ENCODE results near the gene TNKS1BP1.
"Not testable (repeated sequence)": the region's sequence is repeated elsewhere in the genome, so short reads cannot be mapped to it uniquely, and the experiment has no call there.

Gene TNKS1BP1

DNA sequence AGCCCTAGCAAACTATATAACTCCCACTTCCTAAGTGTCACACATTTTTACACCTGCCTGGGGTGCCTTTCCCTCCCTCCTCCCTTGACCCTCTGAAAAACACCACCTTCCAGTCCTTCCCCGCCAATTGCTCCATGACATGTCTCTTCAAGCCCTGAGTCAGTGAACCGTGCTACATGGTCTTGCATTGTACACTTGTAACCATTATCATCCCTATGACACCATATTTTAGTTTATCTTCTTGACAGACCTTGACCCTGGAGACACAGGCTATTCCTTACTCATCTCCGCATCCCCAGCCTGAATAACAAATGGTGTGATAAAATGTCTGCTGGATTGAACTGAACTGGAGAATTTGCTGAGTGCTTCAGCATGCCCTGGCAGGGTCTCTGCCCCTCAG lies 36.9 kb downstream of the TNKS1BP1 start:
- no peak for DNase-seq (ENCODE audit: low read depth)

DNA sequence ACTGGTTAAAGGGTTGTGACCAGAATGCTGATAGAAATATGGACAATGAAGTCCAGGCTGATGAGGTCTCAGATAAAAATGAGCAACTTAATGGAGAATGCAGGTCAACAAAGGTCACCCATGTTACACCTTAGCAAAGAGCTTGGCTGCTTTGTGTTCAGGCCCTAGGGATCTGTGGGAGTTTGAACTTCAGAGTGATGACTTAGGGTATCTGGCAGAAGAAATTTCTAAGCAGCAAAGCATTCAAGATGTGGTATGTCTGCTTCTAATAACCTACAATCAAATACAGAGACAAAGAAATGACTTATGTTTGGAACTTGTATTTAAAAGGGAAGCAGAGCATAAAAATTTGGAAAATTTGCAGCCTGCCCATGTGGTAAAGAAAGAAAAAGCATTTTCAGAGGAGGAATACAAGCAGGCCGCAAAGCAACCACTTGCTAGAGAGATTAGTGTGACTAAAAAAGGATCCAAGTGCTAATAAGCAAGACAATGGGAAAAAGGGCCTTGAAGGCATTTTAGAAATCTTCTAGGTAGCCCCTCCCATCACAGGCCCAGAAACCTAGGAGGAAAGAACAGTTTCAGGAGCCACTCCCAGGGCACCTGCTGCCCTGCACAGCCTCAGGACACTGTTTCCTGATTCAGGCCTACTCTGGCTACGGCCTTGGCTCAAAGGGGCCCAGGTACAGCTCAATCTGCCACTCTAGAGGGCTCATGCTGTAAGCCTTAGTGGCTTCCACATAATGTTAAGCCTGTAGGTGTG lies 41.3 kb downstream of the TNKS1BP1 start:
- DNase-seq (ENCODE audit: low read depth): no peak

DNA sequence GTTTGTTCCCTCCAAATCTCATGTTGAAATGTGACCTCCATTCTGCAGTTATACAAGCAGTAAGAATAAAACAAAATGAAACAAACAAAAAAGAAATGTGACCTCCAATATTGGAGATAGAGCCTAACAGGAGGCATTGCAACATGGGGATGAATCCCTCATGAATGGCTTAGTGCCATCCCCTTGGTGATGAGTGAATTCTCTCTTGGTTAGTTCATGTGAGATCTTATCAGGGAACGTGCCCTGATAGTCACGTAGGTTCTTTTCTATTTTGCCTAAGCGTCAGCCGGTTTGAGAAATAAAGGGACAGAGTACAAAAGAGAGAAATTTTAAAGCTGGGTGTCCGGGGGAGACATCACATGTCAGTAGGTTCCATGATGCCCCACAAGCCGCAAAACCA lies 43.2 kb downstream of the TNKS1BP1 start:
- DNase-seq (ENCODE audit: low read depth): not testable (repeated sequence)

DNA sequence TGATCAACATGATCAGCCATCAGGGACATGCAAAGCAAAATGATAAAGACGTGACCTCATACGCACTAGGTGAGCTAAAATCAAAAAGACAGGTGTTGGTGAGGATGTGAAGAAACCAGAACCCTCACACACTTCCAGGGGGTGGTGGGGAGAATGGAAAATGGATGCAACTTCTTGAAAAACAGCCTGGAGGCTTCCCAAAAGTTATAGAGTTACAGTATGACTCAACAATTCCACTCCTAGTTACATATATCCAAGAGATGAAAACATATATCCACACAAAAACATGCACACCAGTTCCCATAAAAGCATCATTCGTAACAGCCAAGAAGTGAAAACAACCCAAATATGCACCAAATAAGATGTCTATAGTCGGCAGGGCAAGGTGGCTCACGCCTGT lies 45.6 kb downstream of the TNKS1BP1 start:
- no peak for DNase-seq (ENCODE audit: low read depth)

DNA sequence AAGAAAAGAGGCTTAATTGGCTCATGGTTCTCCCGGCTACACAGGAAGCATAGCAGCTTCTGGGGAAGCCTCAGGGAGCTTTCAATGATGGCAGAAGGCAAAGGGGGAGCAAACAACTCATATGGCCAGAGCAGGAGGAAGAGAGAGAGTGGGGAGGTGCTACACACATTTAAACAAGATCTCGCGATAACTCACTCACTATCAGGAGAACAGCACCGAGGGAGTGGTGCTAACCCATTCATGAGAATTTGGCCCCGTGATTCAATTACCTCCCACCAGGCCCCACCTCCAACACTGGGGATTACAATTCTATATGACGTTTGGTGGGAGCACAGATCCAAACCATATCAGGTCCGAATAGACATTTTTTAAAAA lies 46.0 kb downstream of the TNKS1BP1 start:
- DNase-seq (ENCODE audit: low read depth): no peak

DNA sequence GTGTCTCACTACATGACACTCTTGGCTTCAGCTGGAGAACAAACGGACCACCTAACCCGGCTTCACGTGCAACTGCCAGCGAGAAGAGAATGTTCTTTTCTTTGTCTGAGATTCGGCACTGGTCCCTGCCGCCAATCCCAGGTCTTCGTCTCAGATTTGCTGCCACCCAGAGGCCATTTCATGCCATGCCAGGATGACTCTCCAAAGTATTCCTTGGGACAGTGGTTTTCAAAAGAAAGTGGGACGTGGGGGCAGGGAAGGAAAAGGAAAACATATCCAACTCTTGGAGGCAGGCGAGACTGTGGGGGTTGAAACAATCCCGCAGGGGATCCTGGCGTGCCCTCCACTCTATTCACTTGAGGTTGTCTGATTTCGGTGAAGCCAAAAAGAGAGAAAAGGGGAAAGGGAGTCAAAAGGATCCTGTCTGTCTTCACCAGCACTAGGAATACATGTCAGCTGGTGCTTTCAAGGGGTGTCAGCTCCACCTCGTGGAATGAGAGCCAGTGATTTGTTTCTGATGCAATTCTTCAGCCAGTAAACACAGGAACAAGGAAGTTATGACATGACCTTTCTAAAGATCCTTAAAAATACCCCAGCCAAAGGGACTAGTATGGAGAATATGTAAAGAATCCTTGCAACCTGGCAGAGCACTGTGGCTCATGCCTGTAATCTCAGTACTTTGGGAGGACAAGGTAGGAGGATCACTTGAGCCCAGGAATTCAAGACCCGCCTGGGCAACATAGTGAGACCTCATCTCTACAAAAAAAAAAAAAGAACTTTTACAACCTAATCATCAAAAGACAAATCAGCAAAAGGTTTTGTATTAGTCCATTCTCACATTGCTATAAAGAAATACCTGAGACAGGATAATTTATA lies 46.7 kb downstream of the TNKS1BP1 start:
- no peak for DNase-seq (ENCODE audit: low read depth)

DNA sequence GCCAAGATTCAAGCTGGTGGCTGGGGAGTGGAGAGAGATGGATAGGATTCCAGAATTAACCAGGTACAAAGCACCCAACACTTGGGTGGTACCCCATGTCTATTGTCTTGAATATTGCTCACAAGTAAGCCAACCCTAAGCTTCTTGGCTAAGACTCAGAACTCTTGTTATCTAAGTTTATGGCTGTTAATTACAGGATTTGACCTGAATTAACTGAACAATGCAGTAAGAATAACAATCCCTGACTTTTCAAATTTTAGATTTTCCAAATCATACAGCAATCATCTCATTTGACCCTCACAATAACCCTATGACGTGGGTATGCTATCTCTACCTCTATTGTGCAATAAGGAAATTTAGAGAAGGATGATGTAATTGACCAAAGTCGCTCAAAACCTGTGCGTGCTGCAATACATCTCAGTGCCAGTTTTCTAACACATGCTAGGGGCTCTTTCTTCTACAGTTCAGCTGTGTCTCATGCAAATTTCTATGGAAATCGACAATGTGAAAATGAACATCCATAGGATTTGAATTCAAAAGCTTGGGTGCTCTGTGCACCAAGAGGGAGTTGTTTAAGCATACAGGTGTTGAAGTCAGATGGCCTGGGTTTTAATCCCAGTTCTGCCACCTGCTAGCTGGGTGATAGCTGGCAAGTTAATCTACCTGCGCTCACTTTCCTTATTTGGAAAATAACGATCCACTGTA lies 47.6 kb downstream of the TNKS1BP1 start:
- DNase-seq (ENCODE audit: low read depth): no peak

DNA sequence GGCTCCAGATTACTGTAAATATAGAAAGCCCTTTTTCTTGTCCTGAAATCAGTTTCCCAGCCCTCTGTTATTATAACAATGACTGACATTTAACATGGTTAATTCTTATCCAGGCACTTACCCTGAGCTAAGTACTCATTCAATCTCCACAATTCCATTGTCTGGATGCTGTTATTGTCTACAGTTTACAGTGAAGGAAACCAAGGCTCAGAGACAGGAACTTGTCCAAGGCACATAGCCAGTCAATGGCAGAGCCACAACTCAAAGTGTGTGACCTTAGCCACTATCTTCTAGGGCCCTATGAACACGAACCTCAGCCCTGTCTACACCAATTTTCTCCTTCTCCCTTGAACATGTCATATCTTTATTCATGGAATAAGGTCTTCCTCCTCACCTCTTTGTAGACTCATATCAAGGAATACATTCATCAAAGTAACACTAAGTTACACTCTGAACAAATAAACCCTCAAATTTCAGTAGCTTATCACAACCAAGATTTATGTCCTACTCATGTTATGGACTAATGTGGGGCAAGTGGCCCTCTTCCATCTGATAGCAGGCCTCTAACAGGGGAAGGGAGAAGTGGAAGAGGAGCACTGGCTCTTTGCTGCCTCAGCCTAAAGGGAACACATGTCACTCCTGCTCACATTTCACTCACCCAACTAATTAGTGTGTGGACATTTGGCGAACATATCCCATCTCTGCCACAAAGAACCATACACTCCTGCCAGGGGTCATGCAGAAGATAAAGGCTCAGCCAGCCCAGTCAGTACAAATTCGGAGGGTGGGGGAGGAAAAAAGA lies 48.4 kb downstream of the TNKS1BP1 start:
- no peak for DNase-seq (ENCODE audit: low read depth)

DNA sequence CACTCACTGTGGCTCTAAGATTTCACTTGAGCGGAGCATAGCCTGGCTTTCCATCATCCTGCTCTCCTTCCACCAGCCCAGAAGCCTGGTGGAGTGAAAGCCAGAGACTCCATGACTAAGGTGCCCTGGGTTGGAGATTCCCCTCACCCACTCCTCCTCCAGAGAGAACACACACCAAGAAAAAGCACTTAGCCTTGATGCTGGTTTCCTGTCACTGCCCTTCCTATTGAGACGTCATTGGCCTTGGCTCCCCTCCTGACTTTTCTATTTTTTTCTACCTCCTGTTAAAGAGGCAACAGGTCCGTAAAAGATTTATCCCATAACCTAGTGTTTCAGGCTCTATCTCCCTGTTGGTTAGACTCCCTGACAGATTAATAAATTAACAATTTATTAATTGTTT lies 49.2 kb downstream of the TNKS1BP1 start:
- no peak for DNase-seq (ENCODE audit: low read depth)

DNA sequence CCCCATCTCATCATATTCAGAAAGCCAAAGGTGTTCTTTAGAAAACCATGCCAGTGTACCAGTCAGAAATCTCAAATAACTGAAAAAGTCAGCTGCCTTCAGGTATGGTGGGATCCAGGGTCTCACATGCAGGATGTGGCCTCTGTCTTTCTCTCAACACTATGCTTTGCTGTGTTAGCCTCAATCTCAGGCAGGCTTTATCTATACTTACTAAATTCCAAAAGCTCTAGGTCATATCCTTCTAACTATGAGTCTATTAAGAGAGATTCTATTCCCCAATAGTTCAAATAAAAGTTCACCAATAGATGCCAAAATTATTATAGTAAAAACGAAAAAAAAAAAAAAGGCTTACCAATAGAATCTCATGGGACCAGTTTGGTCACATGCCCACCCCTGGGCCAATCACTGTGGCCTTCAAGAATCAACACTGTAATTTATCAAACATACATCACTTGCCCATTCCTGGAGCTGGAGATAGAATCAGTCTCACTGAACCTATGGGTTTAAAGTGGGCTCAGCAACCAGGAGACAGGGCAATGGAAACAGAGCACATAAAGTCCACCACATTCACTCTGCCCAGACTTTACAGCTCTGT lies 49.8 kb downstream of the TNKS1BP1 start:
- no peak for DNase-seq (ENCODE audit: low read depth)

DNA sequence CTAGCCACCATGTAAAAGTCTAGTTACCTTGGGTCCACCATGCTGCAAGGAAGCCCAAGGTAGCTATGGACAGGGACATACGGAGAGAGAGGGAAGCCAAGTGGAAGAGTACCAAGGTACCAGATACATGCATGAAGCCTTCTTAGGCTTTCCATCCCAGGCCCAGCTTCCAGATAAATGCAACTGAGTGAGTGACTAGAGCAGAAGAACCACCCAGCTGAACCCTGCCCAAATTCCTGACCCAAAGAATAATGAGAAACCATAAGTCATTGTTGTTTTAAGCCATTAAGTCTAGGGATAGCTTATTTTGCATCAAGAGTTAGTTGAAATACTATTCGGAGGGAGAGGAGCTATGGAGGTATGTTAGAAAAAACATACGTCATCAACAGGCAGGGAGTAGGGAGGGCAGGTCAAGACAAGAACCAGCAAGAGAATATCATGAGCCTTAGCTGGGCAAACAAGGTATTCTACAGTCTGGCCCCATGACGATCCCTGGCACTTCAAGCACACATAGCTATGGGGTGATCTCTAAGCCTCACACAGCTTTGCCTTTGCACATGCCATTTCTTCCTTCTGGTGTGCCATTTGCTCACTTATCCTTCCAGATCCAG lies 51.2 kb downstream of the TNKS1BP1 start:
- DNase-seq (ENCODE audit: low read depth): no peak

DNA sequence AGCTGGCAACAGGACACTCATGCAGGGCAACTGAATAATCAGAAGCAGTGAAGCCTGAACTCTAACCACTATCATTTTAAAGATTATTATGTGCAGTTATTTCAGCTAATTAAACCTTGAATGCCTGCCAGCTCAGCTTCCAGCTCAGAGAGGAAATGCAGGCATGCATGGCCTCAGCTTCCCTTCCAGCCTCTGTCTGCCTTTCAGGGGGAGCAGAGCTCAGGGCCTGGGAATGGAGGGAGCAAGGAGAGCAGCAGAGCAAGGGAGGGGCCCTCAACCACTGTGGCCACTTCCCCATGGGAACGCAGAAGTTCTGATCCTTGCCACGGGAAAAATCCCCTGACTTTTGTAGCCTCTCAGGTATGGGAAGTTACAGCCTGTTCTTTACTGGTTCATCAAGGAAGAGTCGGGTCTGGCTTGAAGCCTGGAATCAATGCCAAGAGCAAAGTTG lies 55.2 kb downstream of the TNKS1BP1 start:
- no peak for DNase-seq (ENCODE audit: low read depth)

DNA sequence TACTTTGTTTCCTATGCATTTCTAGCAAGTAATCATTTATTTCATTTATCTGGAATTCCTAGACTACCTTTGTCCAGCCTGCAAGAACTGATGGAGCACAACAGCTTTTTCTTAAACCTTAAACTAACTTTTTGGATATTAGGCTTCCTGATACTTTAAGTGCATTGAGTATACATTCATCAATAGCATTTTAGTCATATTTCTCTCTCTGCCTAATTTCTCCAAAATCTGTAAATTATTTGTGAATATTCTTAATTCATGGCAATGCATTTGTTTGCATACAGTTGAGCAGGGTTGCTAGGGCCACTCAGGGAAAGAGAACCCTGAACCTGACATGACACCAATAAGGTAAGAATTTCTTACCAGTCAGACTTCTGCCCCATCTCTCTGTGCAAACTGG lies 58.6 kb downstream of the TNKS1BP1 start:
- no peak for DNase-seq (ENCODE audit: low read depth)

DNA sequence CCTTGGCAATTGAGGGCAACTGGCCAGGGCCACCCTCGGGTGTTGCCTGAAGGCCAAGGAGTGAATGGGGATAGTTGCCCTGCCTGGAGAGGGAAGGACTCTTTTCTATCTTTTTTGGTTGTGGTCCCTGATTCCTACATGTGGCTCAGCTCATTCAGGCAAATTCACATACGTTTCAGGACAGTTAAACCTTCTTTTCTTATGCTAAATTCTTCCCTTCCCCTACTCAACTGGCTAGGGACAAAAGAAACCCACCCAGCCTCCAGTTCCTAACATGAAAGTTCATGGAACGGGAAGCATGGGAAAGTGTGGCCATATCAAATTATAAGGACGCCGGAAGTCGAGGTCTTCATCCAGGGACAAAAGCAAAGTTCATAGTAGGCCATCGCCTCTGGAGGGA lies 61.4 kb downstream of the TNKS1BP1 start:
- no peak for DNase-seq (ENCODE audit: low read depth)

DNA sequence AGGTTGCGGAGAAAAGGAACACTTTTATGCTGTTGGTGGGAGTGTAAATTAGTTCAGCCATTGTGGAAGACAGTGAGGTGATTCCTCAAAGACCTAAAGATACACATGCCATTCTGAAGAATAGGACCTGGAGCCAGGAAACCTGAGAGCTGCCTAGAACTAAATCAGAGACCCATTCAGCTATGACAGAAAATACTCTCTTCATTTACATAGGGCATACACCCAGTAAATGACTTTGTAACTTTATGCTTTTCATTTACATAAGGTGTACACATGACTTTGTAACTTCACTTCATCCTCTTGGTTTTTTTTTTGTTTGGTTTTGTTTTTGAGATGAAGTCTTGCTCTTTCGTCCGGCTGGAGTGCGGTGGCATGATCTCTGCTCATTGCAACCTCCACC lies 62.6 kb downstream of the TNKS1BP1 start:
- DNase-seq (ENCODE audit: low read depth): no peak

DNA sequence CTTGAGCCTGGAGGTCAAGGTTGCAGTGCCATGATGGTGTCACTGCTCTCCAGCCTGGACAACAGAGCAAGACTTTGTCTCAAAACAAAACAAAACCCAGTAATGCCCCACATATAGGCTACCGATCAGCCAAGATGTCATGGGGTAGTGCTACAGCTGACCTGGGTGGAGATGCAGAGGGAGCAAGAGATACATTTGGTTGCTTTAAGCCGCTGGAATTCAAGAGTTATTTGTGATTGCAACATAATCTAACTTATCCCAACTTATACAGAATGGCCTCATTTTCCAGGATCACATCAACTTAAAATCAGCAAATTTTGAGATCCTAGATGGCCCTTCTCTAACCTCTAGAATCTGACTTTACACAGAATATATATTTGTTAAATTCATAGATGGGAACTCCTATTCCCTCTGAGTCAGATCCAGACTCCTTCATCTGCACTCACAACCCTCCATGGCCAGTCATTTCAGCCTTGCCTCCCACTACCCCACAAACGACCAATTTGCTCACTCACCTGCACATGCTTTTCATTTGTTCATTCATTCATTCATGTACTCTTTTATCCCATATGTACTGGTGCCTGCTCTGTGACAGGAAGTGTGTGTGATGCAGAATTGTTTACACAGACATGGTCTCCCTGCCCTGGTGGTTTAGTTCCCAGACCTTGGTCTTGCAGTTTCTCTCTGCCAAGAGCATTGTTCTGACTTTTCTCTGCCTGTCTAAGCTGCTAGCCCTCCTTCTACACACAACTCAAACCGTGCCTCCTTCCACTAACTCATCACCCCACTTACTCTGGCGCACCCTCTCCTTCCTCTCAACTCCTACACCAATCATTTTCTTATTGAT lies 63.6 kb downstream of the TNKS1BP1 start:
- no peak for DNase-seq (ENCODE audit: low read depth)

DNA sequence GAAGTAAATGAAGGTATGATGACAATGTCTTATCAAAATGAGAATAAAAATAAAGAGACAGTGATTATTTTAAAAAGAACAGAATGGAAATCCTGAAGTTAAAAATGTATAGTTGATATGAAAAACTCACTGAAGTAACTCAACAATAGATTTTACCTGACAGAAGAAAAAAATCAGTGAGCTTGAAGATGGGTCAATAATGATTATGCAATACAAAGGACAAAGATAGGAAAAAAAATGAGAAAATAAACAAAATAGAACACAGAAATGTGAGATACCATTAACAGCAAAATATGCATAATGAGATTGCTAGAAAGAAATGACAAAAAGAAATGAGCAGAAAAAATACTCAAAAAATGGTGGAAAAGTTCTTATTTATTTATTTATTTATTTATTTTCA lies 68.6 kb downstream of the TNKS1BP1 start:
- DNase-seq (ENCODE audit: low read depth): no peak

DNA sequence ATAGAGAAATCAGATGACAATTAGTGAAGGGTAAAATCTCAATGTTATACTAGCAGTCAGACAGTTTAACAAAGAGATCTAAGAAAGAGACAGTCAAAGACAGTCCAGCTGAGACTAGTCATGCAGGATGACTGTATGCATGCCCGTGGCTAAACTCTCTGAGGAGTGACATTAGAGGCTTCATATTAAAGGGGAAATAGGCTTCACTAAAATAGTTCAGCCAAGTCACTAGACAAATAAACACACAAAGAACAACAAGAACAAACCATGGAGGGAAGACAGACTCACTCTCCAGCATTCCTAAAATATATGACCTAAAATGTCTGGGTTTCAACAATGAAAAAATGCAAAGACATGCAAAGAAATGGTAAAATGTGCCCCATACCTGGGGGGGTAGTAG lies 69.1 kb downstream of the TNKS1BP1 start:
- DNase-seq (ENCODE audit: low read depth): no peak

DNA sequence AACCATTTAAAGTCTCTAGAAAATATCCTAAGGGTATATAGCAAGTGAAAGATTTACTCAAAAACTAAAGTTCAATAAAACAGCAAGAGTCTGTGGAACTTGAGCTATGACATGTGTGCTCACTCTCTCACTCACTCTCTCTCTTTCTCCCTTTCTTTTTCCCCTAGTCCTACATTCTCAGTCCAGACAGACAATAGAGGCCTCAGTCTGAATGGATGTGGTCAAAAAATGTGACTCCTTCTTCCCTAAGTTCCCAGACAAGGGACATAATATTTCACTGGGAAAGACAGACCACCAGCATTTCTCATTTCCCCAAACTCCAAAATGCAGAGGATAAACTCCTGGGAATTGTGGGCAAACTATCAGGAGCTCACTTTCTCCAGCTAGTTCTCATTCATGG lies 70.1 kb downstream of the TNKS1BP1 start:
- no peak for DNase-seq (ENCODE audit: low read depth)

DNA sequence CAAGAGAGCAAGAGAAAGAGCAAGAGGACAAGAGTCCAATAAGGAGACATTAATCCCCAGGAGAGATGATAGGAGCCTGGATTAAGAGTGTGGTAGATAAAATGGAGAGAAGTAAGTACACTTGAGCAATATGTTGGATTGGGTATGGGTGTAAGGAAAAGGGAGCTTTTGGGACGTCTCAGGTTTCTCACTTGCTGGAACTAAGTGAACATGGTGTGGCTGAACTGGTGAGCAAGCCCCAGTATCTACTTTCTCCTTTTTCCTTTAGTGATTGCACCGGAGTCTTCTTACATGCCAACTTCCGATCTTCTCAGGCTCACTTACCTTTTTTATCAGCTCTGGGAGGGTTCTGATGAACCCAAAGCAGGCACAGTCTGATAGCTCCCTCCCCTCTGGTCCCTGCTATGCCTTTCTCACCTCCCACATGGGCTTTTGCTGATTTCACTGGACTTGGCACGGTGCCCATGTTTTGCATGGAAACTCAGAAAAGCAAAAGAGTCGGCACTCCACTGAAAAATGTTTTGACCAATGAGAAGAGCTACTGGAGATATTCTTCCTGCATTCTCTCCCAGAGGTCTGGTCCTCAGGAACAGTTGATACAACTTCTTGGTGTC lies 73.2 kb downstream of the TNKS1BP1 start:
- DNase-seq (ENCODE audit: low read depth): no peak
